ENCODE measurements around the gene CCDC27.

DNA sequence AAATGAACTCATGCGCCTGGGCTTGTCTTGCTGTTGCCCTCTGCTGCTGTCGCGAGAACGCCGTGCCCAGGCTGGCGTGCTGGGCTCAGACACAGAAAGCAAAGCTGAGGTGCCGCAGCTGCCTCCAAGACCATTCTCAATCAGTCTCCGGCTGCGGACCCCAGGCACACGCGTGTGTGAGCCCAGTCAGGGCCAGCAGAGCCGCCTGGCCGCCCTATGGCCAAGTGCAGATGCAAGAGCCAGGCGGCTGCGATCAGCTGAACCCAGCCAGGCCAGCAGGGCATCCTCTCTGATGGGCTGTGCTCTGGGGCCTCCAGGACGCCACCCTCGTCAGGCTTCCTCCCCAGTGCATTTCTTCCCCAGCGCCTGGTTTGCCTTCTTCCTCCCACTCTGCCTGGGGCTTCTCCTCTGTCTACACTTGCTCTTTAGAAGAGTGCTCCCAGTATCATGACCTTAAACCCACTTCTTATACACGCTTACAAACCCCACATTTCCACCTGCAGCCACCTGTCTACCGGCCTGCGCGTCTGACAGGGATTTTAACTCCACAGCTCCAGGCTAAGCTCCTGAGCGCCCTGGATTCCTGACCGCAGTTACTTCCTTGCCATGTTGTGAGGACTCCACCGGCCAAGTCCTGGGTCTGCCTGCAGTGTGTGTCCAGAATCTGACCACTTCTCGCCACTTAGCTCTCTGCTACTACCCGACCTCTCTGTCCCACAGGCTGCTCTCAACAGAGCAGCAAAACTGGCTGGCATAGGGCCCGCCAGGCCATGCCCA, 65.8 kb downstream of the CCDC27 start:
- TF ChIP-seq ARNTL (CRISPR knock-in tag; IDR thresholded peaks at IDR 0.05; ENCODE audit: borderline replicate concordance, low read depth) (no peak), ZFP3 (CRISPR knock-in tag; IDR thresholded peaks at IDR 0.05) (no peak), ZNF70 (CRISPR knock-in tag; IDR thresholded peaks at IDR 0.05) (no peak)

All from SK-N-SH treated with all-trans-retinoic acid at 6 μM for 48 hours (cell line).